ENCODE measurements around the gene MRPS21. TPM values are rescaled to one million over a fixed set of nuclear protein-coding genes. Genes with fewer than 3 reads are reported as not detected.

The MRPS21 gene
- polyA plus RNA-seq, 2 of the 4 experiments (the other 2 are of a cell fraction), result 95.7 to 113 TPM

- H3K4me3 ChIP-seq, result no peak overlapping the region
- H3K9me3 ChIP-seq, result no peaks in the 10 kb centered on the region
- H3K4me2 ChIP-seq, result no peak overlapping the region
- WGBS (ENCODE audit: missing lambda C conversion rate), result 56% methylated on average over 11 of the region's 11 CpGs
- ATAC-seq (no peak), DNase-seq (ENCODE audit: low read depth in 1 of 2, low spot score in 1 of 2) (no peak), FAIRE-seq (no peak)
- no peak overlapping the region for H3K27ac ChIP-seq
- ChIA-PET POLR2A (interaction anchor here (1.0 kb wide), 1 partner anchor 11 kb away, joined by 3 read pairs; no protein-coding TSS in a partner anchor), CTCF (interaction anchor here (0.6 to 2.1 kb wide), 2 partner anchors 21 to 346 kb away, joined by 3 to 7 read pairs; no protein-coding TSS in a partner anchor)
- H3K4me1 ChIP-seq, result peaks cover 9% of the 10 kb centered on the region; the same call in 1 of the 3 replicates
- no peak for TF ChIP-seq RFX5 (IDR thresholded peaks at IDR 0.05)
- TF ChIP-seq ZFP36 (IDR thresholded peaks at IDR 0.05; ENCODE audit: borderline replicate concordance, partially characterized antibody), result no peak
- no peak for TF ChIP-seq ELK1 (IDR thresholded peaks at IDR 0.05; ENCODE audit: low read depth, low read length)
- no peak for TF ChIP-seq TP53 (CRISPR knock-in tag; IDR thresholded peaks at IDR 0.05)
- no peak for TF ChIP-seq CEBPB (IDR thresholded peaks at IDR 0.05)
- TF ChIP-seq PBX3 (IDR thresholded peaks at IDR 0.05), result no peak
- TF ChIP-seq ZSCAN20 (CRISPR knock-in tag; IDR thresholded peaks at IDR 0.05), result no peak
- no peak for TF ChIP-seq NFE2L2 (conservative IDR thresholded peaks at IDR 0.05; ENCODE audit: low read length)
- no peak for TF ChIP-seq RNF2 (IDR thresholded peaks at IDR 0.05; ENCODE audit: borderline replicate concordance, low read depth)
- TF ChIP-seq EHMT2 (IDR thresholded peaks at IDR 0.05; ENCODE audit: low read depth), result no peak
- no peak for TF ChIP-seq BHLHE40 (IDR thresholded peaks at IDR 0.05; ENCODE audit: low read depth, low read length)
- TF ChIP-seq HES2 (IDR thresholded peaks at IDR 0.05), result no peak
- TF ChIP-seq BCL3 (IDR thresholded peaks at IDR 0.05), result no peak
- TF ChIP-seq HOXB13 (CRISPR knock-in tag; IDR thresholded peaks at IDR 0.05; ENCODE audit: low read depth), result no peak
Measured at GRCh38 chr1:150259758-150260669, 33.6 kb upstream of the MRPS21 start.

- ATAC-seq (no peak), DNase-seq (ENCODE audit: low read depth in 1 of 2, low spot score in 1 of 2) (no peak), FAIRE-seq (no peak)
- 71% methylated on average over 6 of the region's 6 CpGs for WGBS (ENCODE audit: missing lambda C conversion rate)
- ChIA-PET CTCF (interaction anchor here (2.1 to 3.0 kb wide), 3 partner anchors 18 to 20 kb away, joined by 7 to 10 read pairs (median 9); no protein-coding TSS in a partner anchor), POLR2A (interaction anchor here (1.0 kb wide), 1 partner anchor 9 kb away, joined by 3 read pairs; no protein-coding TSS in a partner anchor)
- H3K27ac ChIP-seq, result no peak overlapping the region
- no peaks in the 10 kb centered on the region for H3K9me3 ChIP-seq
- no peak overlapping the region for H3K4me2 ChIP-seq
- 0 out of 3 replicates have a peak, but pooled peaks cover 1% of the 10 kb centered on the region for H3K4me1 ChIP-seq
- TF ChIP-seq HOXB13 (CRISPR knock-in tag; IDR thresholded peaks at IDR 0.05; ENCODE audit: low read depth) (no peak), TP53 (CRISPR knock-in tag; IDR thresholded peaks at IDR 0.05) (no peak), CBX8 (IDR thresholded peaks at IDR 0.05) (no peak), RAD21 (conservative IDR thresholded peaks at IDR 0.05 in 1 of 2, IDR thresholded peaks at IDR 0.05 in 1 of 2) (no peak), NFE2L2 (conservative IDR thresholded peaks at IDR 0.05; ENCODE audit: low read length) (no peak), PBX3 (IDR thresholded peaks at IDR 0.05) (no peak)
- no peak overlapping the region for H3K4me3 ChIP-seq
Measured at GRCh38 chr1:150261367-150261766, 32.3 kb upstream of the MRPS21 start.

All from A549 (cell line).